ENCODE results near the gene EML4. TPM values are rescaled to one million over a fixed set of nuclear protein-coding genes. Genes with fewer than 3 reads are reported as not detected.

The EML4 gene
- total and polyA plus RNA-seq, 9 of the 15 experiments (the other 6 are each of a cell fraction or from before 2014, with no cell fraction given): 14.7 to 48.3 (median 36.5) TPM

GRCh38 chr2:42180300-42180699, 11.1 kb downstream of the EML4 start:
- intact Hi-C loops (cut with micrococcal nuclease) (no loop called here), in situ Hi-C loops (cut with MboI) (no loop called here)
- Histone ChIP-seq H3K4me2 (ENCODE audit: insufficient read depth, low read length) (no peak overlapping the region), H3K27ac (ENCODE audit: extremely low read depth, low read depth, low read length) (no peak overlapping the region), H4K20me1 (replicated peaks; ENCODE audit: control insufficient read depth, insufficient read depth, low read length) (no peaks in the 10 kb centered on the region), H3K9ac (ENCODE audit: insufficient read depth in 1 of 2, low read depth in 2 of 2, low read length in 2 of 2) (no peak overlapping the region), H3K79me2 (ENCODE audit: control insufficient read depth, insufficient read depth, low read length) (peaks cover 30% of the 10 kb centered on the region; the same call in 2 of the 3 replicates), H2AFZ (ENCODE audit: low read depth, low read length) (no peak overlapping the region), H3K4me3 (no peak overlapping the region), H3K36me3 (ENCODE audit: control insufficient read depth, insufficient read depth, low read length) (peaks cover 3% of the 10 kb centered on the region; the same call in 1 of the 3 replicates), H3K9me1 (ENCODE audit: control insufficient read depth, insufficient read depth, low read length) (no peaks in the 10 kb centered on the region), H3K27me3 (ENCODE audit: control insufficient read depth in 2 of 2, insufficient read depth in 2 of 2, low read length in 2 of 2) (no peaks in the 10 kb centered on the region), H3K4me1 (replicated peaks in 1 of 2; ENCODE audit: control insufficient read depth in 2 of 2, insufficient read depth in 2 of 2, low read length in 2 of 2) (0 out of 5 replicates have a peak, but pooled peaks cover 0 to 2% of the 10 kb centered on the region in 2 experiments), H3K9me3 (replicated peaks; ENCODE audit: control insufficient read depth, insufficient read depth, low read depth, low read length) (no peaks in the 10 kb centered on the region)
- no peak for TF ChIP-seq PHB2 (IDR thresholded peaks at IDR 0.05; ENCODE audit: low read depth)
- TF ChIP-seq, protein P1, sequence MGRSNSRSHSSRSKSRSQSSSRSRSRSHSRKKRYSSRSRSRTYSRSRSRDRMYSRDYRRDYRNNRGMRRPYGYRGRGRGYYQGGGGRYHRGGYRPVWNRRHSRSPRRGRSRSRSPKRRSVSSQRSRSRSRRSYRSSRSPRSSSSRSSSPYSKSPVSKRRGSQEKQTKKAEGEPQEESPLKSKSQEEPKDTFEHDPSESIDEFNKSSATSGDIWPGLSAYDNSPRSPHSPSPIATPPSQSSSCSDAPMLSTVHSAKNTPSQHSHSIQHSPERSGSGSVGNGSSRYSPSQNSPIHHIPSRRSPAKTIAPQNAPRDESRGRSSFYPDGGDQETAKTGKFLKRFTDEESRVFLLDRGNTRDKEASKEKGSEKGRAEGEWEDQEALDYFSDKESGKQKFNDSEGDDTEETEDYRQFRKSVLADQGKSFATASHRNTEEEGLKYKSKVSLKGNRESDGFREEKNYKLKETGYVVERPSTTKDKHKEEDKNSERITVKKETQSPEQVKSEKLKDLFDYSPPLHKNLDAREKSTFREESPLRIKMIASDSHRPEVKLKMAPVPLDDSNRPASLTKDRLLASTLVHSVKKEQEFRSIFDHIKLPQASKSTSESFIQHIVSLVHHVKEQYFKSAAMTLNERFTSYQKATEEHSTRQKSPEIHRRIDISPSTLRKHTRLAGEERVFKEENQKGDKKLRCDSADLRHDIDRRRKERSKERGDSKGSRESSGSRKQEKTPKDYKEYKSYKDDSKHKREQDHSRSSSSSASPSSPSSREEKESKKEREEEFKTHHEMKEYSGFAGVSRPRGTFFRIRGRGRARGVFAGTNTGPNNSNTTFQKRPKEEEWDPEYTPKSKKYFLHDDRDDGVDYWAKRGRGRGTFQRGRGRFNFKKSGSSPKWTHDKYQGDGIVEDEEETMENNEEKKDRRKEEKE (IDR thresholded peaks at IDR 0.05; ENCODE audit: borderline replicate concordance in 1 of 2, control insufficient read depth in 1 of 2, low read depth in 2 of 2, low read length in 1 of 2): no peak
- no peak for TF ChIP-seq NFE2L1 (tag; IDR thresholded peaks at IDR 0.05; ENCODE audit: borderline replicate concordance, low read depth)
- no peak for TF ChIP-seq ZSCAN29 (IDR thresholded peaks at IDR 0.05)
- TF ChIP-seq EP400 (IDR thresholded peaks at IDR 0.05): no peak
- TF ChIP-seq ETS2 (tag; IDR thresholded peaks at IDR 0.05; ENCODE audit: borderline replicate concordance, poor library complexity, severe bottlenecking): no peak
- no peak for TF ChIP-seq HNRNPUL1 (IDR thresholded peaks at IDR 0.05; ENCODE audit: low read length)
- TF ChIP-seq RBM15 (IDR thresholded peaks at IDR 0.05; ENCODE audit: insufficient read depth, low read length): no peak
- no peak for TF ChIP-seq ATF7 (IDR thresholded peaks at IDR 0.05)
- no peak for TF ChIP-seq CREBBP (IDR thresholded peaks at IDR 0.05; ENCODE audit: low read depth, low read length)
- TF ChIP-seq RNF2 (IDR thresholded peaks at IDR 0.05): no peak
- no peak for TF ChIP-seq NR2F6 (CRISPR knock-in tag; IDR thresholded peaks at IDR 0.05)
- TF ChIP-seq KAT7 (CRISPR knock-in tag; IDR thresholded peaks at IDR 0.05; ENCODE audit: borderline replicate concordance): no peak
- no peak for TF ChIP-seq HOXB6 (CRISPR knock-in tag; IDR thresholded peaks at IDR 0.05; ENCODE audit: borderline replicate concordance)
- TF ChIP-seq ATF6 (CRISPR knock-in tag; IDR thresholded peaks at IDR 0.05): no peak
- TF ChIP-seq SOX6 (IDR thresholded peaks at IDR 0.05): no peak
- no peak for TF ChIP-seq FUS (optimal IDR thresholded peaks at IDR 0.05; ENCODE audit: low read depth, low read length)
- TF ChIP-seq MTA2 (IDR thresholded peaks at IDR 0.05; ENCODE audit: low read depth): no peak
- DNase-seq (ENCODE audit: extremely low read depth in 1 of 4, low spot score in 3 of 4) (no peak), FAIRE-seq (no peak), ATAC-seq (no peak)
- ChIA-PET CTCF (ENCODE audit: low intra/inter-chr PET ratio) (no interaction called here), POLR2A (interaction anchor here (1.9 to 2.5 kb wide), 2 partner anchors 10 kb away, joined by 6 to 10 read pairs; no protein-coding TSS in a partner anchor)
- BruUV-seq (replicated peaks): no TSS peak
